GM12878 (cell line): Measurements from ENCODE around the gene LDLRAP1.

Experiments
- CTCF ChIP-seq, 3 experiments: IDR thresholded peaks in 2 of 3; conservative IDR thresholded peaks in 1 of 3; 2 replicates each; pipeline ENCODE4 v1.5.1; 2011; ENCODE audit warnings: low read depth in 3 of 3, low read length in 3 of 3, mild to moderate bottlenecking in 3 of 3, control low read depth in 2 of 3, moderate library complexity in 2 of 3, inconsistent platforms in 1 of 3, mixed read lengths in 1 of 3; ENCODE audit not compliant: control insufficient read depth in 2 of 3, insufficient read depth in 1 of 3; ENCODE audit errors: extremely low read depth in 1 of 3
- EGR1 ChIP-seq, 2 experiments: IDR thresholded peaks; 1 replicate in 1 of 2; 2 replicates in 1 of 2; pipeline ENCODE4 v1.6.1; 2011 to 2012; ENCODE audit warnings: low read depth in 2 of 2, low read length in 2 of 2, borderline replicate concordance in 1 of 2, mild to moderate bottlenecking in 1 of 2, moderate library complexity in 1 of 2
- FOXM1 ChIP-seq: IDR thresholded peaks from 2 replicates; pipeline ENCODE4 v1.6.1; 2012; ENCODE audit warnings: low read depth, mild to moderate bottlenecking, inconsistent platforms, low read length, moderate library complexity
- NR2C1 ChIP-seq: fragments of 450-650 bp; IDR thresholded peaks from 2 replicates; pipeline ENCODE4 v1.6.1; 2017; ENCODE audit warnings: antibody characterized with exemption, mild to moderate bottlenecking, moderate library complexity
- POLR2A ChIP-seq: IDR thresholded peaks from 2 replicates; pipeline ENCODE4 v1.6.1; 2011; ENCODE audit warnings: low read depth, mild to moderate bottlenecking, low read length
- POLR2AphosphoS5 ChIP-seq: IDR thresholded peaks from 2 replicates; pipeline ENCODE4 v1.6.1; 2011; ENCODE audit warnings: mild to moderate bottlenecking, low read length, inconsistent platforms
- TCF3 ChIP-seq: IDR thresholded peaks from 2 replicates; pipeline ENCODE4 v1.6.1; 2012; ENCODE audit warnings: low read depth, mild to moderate bottlenecking, low read length, borderline replicate concordance; ENCODE audit not compliant: insufficient read depth

DNA sequence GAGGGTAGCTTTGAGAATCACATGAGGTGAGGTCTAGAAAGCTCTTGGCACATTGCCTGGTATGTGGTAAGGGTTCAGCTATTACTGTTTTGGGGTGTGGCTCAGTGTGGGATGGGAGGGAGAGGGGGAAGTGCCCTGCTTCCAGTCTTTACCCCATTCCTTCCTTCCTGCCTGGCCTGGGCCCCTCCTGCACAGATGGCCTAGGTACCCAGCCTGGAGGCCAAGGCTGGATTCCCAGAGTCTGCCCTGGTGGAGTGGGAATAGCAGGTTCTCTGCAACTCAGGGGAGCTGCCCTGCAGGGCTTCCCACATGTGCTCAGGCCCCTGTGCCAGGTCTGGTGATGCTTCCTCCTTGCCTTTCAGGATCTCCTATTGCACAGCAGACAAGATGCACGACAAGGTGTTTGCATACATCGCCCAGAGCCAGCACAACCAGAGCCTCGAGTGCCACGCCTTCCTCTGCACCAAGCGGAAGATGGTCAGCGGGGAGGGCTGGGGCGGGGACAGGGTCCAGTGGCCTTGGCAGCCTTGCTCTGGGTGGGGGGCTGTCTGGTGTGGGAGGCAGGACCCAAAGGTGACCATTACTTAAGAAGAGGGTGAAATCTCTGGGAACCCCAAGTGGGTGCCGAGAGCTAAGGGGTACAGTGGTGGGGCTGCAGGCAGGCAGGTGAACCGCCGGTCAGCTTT is 13.5 kb downstream of the LDLRAP1 start:
- no peak for TF ChIP-seq TCF3
- TF ChIP-seq POLR2A, result no peak
- TF ChIP-seq NR2C1, result no peak
- TF ChIP-seq EGR1 (IDR thresholded peaks at IDR 0.05; ENCODE audit: borderline replicate concordance in 1 of 2, low read depth in 2 of 2, low read length in 2 of 2), result no peak
- TF ChIP-seq CTCF (IDR thresholded peaks at IDR 0.05 in 2 of 3, conservative IDR thresholded peaks at IDR 0.05 in 1 of 3; ENCODE audit: control insufficient read depth in 2 of 3, extremely low read depth in 1 of 3, insufficient read depth in 1 of 3, low read depth in 3 of 3, low read length in 3 of 3), result no peak
- TF ChIP-seq POLR2AphosphoS5, result no peak
- TF ChIP-seq FOXM1, result no peak
